KOPT-K1 (cell line): ENCODE measurements around the gene GPATCH2.

Source experiments
- H3K27ac ChIP-seq: fragments of 200-600 bp; sonication (generic); 2 replicates; pipeline ENCODE4 v1.5.1; 2016; ENCODE audit warnings: antibody characterized with exemption, mild to moderate bottlenecking, low read depth, low read length; ENCODE audit not compliant: poor library complexity, severe bottlenecking
- H3K36me3 ChIP-seq: fragments of 200-600 bp; sonication (generic); 2 replicates; pipeline ENCODE4 v1.5.1; 2017; ENCODE audit warnings: antibody characterized with exemption, mild to moderate bottlenecking, low read length, moderate library complexity; ENCODE audit not compliant: insufficient read depth
- H3K9me3 ChIP-seq: fragments of 200-600 bp; sonication (generic); 2 replicates; pipeline ENCODE4 v1.5.1; 2017; ENCODE audit warnings: antibody characterized with exemption, low read length, mild to moderate bottlenecking; ENCODE audit not compliant: insufficient read depth, poor library complexity, severe bottlenecking

The GPATCH2 gene

DNA sequence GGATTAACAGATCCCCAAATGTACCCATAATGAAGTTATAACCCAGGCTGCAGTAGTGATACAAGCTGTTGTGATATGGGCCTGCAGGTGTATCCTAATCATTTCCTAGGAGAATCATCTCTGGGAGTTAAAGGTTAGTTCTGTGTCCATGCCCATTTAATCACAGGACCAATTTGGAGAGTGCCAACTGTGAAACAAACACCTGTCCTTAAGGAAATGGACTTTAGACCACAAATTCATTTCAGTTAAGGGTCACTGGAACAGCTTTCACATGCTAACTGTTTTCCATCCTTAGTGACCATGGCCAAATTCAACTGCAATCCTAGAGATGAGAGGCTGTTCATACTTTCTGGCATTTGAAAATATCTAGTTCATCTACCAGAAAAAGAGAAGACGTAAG lies 160.9 kb downstream of the GPATCH2 start:
- no peak overlapping the region for H3K27ac ChIP-seq
- H3K9me3 ChIP-seq: peaks cover 7% of the 10 kb centered on the region
- H3K36me3 ChIP-seq: no peaks in the 10 kb centered on the region

DNA sequence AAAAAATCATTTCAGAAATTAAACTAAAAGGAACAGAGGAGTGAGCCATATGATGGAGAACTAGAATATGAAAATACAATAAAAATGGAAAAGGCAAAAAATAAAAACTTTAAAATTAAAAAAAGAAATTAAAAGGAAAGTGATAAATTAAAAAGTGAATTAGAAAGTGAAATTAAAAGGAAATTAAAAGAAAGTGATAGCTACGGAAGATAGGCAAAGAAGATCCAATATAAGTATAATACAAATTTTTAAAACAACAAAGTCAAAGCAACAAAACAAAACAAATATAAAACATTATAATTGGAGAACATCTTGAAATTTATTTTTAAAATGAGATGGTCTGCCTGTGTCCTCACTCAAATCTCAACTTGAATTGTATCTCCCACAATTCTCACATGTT lies 165.8 kb downstream of the GPATCH2 start:
- H3K9me3 ChIP-seq: peaks cover 7% of the 10 kb centered on the region
- H3K36me3 ChIP-seq: no peaks in the 10 kb centered on the region
- no peak overlapping the region for H3K27ac ChIP-seq

DNA sequence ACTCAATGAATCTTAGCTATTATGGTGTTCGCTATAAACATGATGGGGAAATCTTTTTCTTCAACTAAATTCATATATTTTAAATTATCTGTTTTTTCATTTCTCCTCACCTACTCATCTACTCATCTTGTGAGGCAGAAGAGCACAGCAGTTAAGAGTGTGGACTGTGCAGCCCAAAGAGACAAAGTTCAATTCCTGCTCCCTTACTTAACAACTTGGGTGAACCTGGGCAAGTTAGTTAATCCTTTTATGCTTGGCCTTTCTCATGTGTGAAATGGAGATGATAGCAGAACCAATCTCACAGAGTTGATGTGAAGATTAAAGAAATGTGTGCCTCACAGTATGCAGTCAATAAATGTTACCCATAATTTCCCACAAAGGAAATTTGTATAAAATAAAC lies 168.2 kb downstream of the GPATCH2 start:
- Histone ChIP-seq H3K27ac (no peak overlapping the region), H3K9me3 (peaks cover 7% of the 10 kb centered on the region), H3K36me3 (no peaks in the 10 kb centered on the region)

DNA sequence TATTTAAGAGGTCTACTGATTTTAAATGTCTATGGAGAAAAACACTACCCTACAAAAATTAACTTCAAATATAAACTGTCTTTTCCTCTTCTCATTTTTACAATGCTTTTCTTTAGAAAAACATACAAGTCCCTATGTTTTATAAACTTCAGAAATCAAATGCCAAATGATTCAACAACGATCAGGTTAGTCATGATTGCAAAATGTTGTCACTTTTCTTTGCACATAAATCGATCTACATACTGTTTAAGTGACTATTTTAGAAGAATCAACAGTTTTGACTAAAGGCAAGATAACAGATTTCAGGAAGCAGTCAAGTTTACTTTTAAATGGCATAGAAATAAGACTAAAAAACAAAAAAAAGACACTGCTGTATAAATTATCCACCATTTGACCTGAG lies 168.7 kb downstream of the GPATCH2 start:
- H3K27ac ChIP-seq: no peak overlapping the region
- no peaks in the 10 kb centered on the region for H3K36me3 ChIP-seq
- peaks cover 7% of the 10 kb centered on the region for H3K9me3 ChIP-seq

DNA sequence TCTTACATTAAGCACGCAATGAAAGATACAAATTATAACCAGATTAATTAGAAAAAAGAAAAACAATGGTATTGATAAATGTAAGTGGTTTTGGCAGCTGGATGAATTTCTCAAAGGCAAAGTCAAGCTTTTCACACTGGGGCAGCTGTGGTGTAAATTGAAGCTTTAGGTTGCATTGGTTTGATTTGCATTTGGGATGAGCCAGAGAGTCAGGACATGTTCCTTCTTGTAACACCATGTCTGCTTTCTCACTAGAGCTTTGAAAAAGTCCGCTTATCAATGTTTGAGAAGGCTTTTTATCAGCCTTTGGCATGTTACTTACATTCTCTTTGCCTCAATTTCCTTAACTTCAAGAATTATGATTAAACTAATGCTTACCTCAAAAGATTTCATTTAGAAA lies 173.9 kb downstream of the GPATCH2 start:
- Histone ChIP-seq H3K9me3 (no peaks in the 10 kb centered on the region), H3K36me3 (no peaks in the 10 kb centered on the region), H3K27ac (no peak overlapping the region)

DNA sequence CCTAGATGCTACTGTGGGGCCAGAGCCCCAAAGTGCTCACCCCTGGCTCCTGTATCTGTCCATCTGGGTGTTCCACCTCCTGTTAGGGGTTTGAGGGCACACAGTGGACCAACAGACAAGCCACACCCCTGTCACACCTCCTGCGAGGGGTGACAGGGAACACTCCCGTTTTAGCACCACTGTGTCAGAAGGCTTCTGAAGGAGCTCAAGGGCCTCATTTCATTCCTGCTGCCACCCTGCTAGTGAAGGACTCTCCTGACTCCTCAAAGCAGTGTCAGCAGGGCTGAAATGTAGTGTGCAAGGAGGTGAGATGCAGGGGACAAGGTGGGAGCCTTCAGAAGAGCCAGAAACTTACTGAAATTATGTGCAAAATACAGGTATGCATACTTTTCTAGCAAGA lies 174.6 kb downstream of the GPATCH2 start:
- H3K27ac ChIP-seq: no peak overlapping the region
- H3K36me3 ChIP-seq: no peaks in the 10 kb centered on the region
- no peaks in the 10 kb centered on the region for H3K9me3 ChIP-seq

DNA sequence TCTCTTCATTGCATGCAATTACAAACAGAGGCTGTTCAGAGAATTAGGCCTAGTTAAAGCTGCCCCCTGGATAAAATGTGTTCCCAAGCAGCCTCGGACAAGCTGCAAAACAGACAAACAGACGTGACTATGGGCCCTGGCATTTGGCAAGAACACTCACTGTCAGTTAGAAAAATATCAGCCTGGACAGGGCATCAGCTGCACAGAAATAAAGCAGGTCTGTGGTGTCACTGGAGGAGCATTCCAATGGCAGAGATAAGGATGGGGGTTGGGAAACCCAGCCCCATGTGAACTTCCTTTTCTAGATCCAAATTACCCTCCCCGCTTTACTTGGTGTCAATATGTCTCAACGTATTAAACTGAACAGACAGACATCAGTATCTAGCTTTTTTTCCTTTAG lies 177.1 kb downstream of the GPATCH2 start:
- no peaks in the 10 kb centered on the region for H3K36me3 ChIP-seq
- H3K27ac ChIP-seq: no peak overlapping the region

DNA sequence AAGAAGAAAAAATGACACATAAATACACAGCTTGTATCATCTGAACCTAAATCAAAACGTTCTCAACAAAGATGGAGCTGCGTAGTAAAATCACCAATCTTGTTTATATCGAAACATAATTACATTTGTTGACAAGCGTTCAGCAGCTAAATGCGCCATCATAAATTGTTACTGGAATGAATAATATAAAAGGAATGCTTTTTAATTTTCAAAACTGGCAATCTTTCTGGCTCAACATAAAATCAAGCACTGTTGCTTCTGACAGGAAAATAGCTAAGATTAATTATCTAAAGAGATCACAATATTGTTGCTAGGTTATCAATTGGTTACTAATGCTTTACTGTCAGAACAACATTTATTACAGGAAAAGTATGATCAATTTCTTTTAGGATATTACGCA lies 181.5 kb downstream of the GPATCH2 start:
- Histone ChIP-seq H3K9me3 (no peaks in the 10 kb centered on the region), H3K27ac (no peak overlapping the region), H3K36me3 (no peaks in the 10 kb centered on the region)

More for the DNA sequence above, 177.1 kb downstream of the GPATCH2 start:
- H3K9me3 ChIP-seq: no peaks in the 10 kb centered on the region

DNA sequence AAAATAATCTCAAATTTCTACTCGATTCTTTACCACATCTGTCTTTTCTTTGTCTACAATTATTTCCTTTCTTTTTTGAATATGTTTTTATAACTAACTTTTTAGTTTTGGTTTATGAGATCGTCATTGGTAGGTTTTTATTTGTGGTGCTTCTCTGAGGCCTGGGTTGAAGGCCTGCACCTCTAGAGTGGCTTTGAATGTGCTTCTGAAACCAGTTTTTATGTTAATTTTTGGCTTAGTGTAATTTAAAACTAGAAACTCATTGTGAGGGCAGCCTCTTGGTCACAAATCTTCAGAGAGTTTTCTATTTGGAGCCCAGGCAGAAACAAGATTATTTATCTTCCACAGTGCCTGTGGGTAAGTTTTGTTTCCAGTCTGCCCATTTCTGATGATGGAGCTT lies 187.0 kb downstream of the GPATCH2 start:
- Histone ChIP-seq H3K36me3 (no peaks in the 10 kb centered on the region), H3K27ac (no peak overlapping the region), H3K9me3 (no peaks in the 10 kb centered on the region)

DNA sequence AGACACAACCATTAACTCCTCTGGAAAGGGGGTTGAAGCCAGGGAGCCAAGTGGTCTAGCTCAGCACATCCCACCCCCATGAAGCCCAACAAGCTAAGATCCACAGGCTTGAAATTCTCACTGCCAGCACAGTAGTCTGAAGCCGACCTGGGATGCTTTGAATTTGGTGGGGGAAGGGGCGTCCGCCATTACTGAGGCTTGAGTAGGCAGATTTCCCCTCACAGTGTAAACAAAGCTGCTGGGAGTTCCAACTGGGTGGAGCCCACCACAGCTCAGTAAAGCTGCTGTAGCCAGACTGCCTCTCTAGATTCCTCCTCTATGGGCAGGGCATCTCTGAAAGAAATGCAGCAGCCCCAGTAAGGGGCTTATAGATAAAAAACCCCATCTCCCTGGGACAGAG lies 193.5 kb downstream of the GPATCH2 start:
- H3K9me3 ChIP-seq: no peaks in the 10 kb centered on the region
- no peak overlapping the region for H3K27ac ChIP-seq
- no peaks in the 10 kb centered on the region for H3K36me3 ChIP-seq

DNA sequence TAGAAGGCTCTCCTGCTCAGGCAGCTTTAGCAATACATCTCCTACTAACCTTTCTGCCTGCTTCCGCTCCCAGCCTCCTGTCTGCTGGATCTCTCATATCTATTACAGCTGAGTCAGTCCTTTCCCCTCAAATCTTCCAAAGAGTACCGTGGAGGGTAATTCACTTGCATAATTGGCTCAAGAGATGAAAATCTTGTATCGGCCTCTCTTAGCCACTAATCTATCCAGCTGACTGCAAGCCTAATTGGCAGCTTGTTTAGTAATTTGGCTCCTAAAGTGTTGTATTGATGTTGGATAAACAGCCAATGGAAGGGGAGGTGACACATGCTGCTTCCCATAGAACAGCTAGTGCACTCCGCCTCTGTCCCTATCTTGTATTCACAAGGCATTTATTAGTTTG lies 195.7 kb downstream of the GPATCH2 start:
- no peak overlapping the region for H3K27ac ChIP-seq
- H3K9me3 ChIP-seq: no peaks in the 10 kb centered on the region
- H3K36me3 ChIP-seq: no peaks in the 10 kb centered on the region

DNA sequence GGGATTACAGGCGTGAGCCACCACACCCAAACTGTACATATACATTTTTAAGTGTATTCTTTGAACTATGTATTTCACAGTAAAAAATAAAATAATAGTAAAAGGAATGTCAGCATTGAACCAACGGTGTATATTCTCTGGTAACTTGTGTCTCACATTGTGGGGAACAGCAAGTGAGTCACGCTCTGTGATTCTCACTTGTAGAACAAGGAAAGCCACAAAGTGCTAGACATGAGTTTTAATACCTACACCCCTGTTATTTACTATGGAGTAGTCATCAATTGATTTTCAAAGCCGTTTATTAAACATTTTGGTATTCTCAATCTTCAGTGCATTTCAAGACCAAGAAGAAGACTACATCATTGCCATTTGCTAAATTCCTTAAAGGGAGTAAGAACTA lies 197.2 kb downstream of the GPATCH2 start:
- H3K9me3 ChIP-seq: no peaks in the 10 kb centered on the region
- H3K36me3 ChIP-seq: no peaks in the 10 kb centered on the region
- no peak overlapping the region for H3K27ac ChIP-seq

DNA sequence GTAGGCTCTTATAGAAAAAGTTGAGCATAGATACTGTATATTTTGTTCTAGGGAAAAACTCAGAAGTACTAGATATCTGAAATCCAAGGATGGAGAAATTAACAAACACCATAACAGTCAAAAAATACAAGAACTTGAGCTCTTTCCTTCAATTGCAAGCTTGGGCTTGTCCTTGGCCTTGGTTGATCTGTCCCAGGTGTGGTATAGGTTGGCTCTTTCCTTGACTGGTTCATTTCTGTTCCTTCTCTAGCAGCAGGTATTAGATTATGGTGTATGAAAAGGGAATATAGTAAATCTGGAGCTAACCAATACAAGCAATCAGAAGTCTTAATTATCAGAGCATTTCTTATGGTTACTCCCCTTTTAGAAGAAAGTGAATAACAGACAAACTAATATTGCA lies 198.6 kb downstream of the GPATCH2 start:
- H3K9me3 ChIP-seq: no peaks in the 10 kb centered on the region
- H3K36me3 ChIP-seq: no peaks in the 10 kb centered on the region
- no peak overlapping the region for H3K27ac ChIP-seq

DNA sequence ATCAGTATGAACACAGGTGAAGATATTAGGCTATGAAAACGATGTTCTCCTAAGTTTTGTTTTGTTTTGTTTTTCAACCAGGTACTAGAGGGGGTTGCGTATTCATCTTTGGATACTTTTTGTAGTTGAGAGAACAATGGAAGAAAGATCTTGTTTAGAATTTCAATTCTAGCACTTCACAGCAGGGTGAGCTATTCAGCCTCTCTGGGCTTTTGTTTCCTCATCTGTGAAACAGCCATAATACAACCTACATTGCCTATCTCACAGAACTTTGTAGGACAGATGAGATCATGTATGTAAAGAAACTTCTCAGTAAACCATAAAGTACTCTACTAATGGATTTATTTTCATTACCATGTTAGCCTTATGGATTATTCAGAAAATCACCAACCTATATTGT lies 199.5 kb downstream of the GPATCH2 start:
- Histone ChIP-seq H3K9me3 (no peaks in the 10 kb centered on the region), H3K27ac (no peak overlapping the region), H3K36me3 (no peaks in the 10 kb centered on the region)

DNA sequence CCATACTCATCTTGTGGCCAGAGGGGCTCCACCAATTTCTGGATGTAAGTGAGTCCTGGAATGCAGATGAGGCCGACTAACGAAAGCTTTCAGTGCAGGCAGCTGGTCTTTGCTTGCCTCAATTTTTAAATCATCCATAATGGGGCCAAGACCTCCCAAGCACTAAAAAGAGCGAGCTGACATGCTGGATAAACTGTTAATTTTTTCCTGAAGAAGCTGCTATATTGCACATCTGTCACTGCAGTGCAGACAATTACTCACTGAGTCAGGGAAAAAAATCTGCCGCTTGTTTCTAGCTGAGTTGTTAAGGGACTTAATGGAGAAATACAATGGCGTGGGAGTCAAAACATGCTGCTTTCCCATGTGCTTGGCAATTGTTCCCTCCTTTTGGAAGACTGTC lies 205.5 kb downstream of the GPATCH2 start:
- Histone ChIP-seq H3K9me3 (no peaks in the 10 kb centered on the region), H3K27ac (no peak overlapping the region), H3K36me3 (no peaks in the 10 kb centered on the region)

DNA sequence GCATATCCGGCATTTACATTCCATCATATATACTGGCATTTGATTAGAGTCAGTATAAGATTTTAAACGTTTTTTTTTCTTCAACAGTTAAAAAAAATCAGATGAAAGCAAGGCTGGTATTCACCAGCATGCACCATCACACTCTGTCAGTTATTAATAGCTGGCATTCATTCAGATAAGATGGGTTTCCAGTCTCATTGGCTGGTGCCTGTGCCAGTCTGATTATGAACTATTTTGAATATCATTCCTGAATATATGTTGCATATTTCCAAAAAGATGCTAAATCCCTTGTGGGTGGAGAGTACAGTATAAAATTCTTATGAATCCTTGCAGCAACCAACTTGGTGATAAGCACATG lies 211.7 kb downstream of the GPATCH2 start:
- Histone ChIP-seq H3K27ac (no peak overlapping the region), H3K36me3 (no peaks in the 10 kb centered on the region), H3K9me3 (no peaks in the 10 kb centered on the region)
